ENCODE data around the gene ROBO2.

ROBO2 gene

GRCh38 chr3:77039606-77040171 lies at the start of gene ROBO2:
Gene ROBO2 (plus strand): TSS chr3:77040099. CDS start chr3:77040786, 687 bp downstream.
- peak; percentile 11 for DNase-seq (ENCODE audit: low spot score)
- no peak for TF ChIP-seq CTCF (IDR thresholded peaks at IDR 0.05; ENCODE audit: borderline replicate concordance, control extremely low read depth, extremely low read depth, insufficient read depth, missing control alignments)
- in situ Hi-C loops (cut with MboI; ENCODE audit: low sequenced_read_pairs, unreplicated experiment), result no loop called here

- TF ChIP-seq CTCF (IDR thresholded peaks at IDR 0.05; ENCODE audit: borderline replicate concordance, control extremely low read depth, extremely low read depth, insufficient read depth, missing control alignments), result no peak
- in situ Hi-C loops (cut with MboI; ENCODE audit: low sequenced_read_pairs, unreplicated experiment), result no loop called here
- no peak for DNase-seq (ENCODE audit: low spot score)
These were observed 49.3 kb upstream of the ROBO2 start for GRCh38 chr3:76990606-76991005.

- no peak for TF ChIP-seq CTCF (IDR thresholded peaks at IDR 0.05; ENCODE audit: borderline replicate concordance, control extremely low read depth, extremely low read depth, insufficient read depth, missing control alignments)
- in situ Hi-C loops (cut with MboI; ENCODE audit: low sequenced_read_pairs, unreplicated experiment), result no loop called here
- no peak for DNase-seq (ENCODE audit: low spot score)
These were observed 48.7 kb upstream of the ROBO2 start for GRCh38 chr3:76991165-76991564.

- in situ Hi-C loops (cut with MboI; ENCODE audit: low sequenced_read_pairs, unreplicated experiment), result no loop called here
- TF ChIP-seq CTCF (IDR thresholded peaks at IDR 0.05; ENCODE audit: borderline replicate concordance, control extremely low read depth, extremely low read depth, insufficient read depth, missing control alignments), result no peak
These were observed 42.2 kb upstream of the ROBO2 start for GRCh38 chr3:76997733-76998132.

GRCh38 chr3:76998555-76998954 lies 41.3 kb upstream of the ROBO2 start:
- DNase-seq (ENCODE audit: low spot score), result no peak
- in situ Hi-C loops (cut with MboI; ENCODE audit: low sequenced_read_pairs, unreplicated experiment), result no loop called here
- TF ChIP-seq CTCF (IDR thresholded peaks at IDR 0.05; ENCODE audit: borderline replicate concordance, control extremely low read depth, extremely low read depth, insufficient read depth, missing control alignments), result no peak

More at GRCh38 chr3:76997733-76998132, 42.2 kb upstream of the ROBO2 start:
- DNase-seq (ENCODE audit: low spot score), result no peak

GRCh38 chr3:77001062-77001701 lies 38.7 kb upstream of the ROBO2 start:
- no peak for DNase-seq (ENCODE audit: low spot score)
- in situ Hi-C loops (cut with MboI; ENCODE audit: low sequenced_read_pairs, unreplicated experiment), result no loop called here
- no peak for TF ChIP-seq CTCF (IDR thresholded peaks at IDR 0.05; ENCODE audit: borderline replicate concordance, control extremely low read depth, extremely low read depth, insufficient read depth, missing control alignments)
